ENCODE results near the gene DENND2A.
"Not testable (repeated sequence)": the region's sequence is repeated elsewhere in the genome, so short reads cannot be mapped to it uniquely, and the experiment has no call there.

The DENND2A gene

GRCh38 chr7:140670343-140670935 is 29.8 kb upstream of the DENND2A start:
- H3K4me2 ChIP-seq: peak overlapping the region in 4 of 11 experiments; percentile 14 to 52 (median 30); a peak in 6 of 22 replicates
- H3K9me3 ChIP-seq (replicated peaks in 1 of 11): no peaks in the 10 kb centered on the region
- H3K9ac ChIP-seq: no peak overlapping the region
- H3K27me3 ChIP-seq: no peaks in the 10 kb centered on the region
- TF ChIP-seq Cebpa-rat (IDR thresholded peaks at IDR 0.05): no peak
- H4K20me1 ChIP-seq: no peaks in the 10 kb centered on the region
- H3K36me3 ChIP-seq: no peaks in the 10 kb centered on the region
- H3K4me3 ChIP-seq: no peak overlapping the region
- no peak overlapping the region for H3K27ac ChIP-seq
- peaks cover 26 to 43% (median 36%) of the 10 kb centered on the region in 10 experiments for H3K4me1 ChIP-seq

DNA sequence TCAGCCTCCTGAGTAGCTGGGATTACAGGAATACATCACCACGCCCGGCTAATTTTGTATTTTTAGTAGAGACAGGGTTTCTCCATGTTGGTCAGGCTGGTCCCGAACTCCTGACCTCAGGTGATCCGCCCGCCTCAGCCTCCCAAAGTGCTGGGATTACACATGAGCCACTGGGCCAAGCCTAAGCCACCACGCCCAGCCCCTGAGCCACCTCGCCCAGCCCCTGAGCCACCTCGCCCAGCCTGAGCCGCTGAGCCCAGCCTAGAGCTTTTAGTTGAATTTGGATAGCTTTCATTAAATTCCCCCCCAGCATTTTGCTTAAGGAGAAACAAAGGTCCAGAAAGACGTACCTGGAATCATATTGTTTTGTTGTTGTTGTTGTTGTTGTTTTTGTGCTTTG is 29.2 kb upstream of the DENND2A start:
- not testable (repeated sequence) for H3K36me3 ChIP-seq; H3K9me3 ChIP-seq (replicated peaks in 1 of 11); H3K4me2 ChIP-seq; H3K9ac ChIP-seq; H3K27ac ChIP-seq; H4K20me1 ChIP-seq; H3K27me3 ChIP-seq; H3K4me3 ChIP-seq
- H3K4me1 ChIP-seq: peaks cover 21 to 37% (median 30%) of the 10 kb centered on the region in 10 experiments

- Histone ChIP-seq H3K4me2 (no peak overlapping the region), H3K4me1 (peaks cover 16 to 32% (median 25%) of the 10 kb centered on the region in 10 experiments), H3K9me3 (replicated peaks in 1 of 11) (no peaks in the 10 kb centered on the region), H3K27me3 (no peaks in the 10 kb centered on the region), H3K9ac (no peak overlapping the region), H3K4me3 (no peak overlapping the region), H3K27ac (no peak overlapping the region), H3K36me3 (no peaks in the 10 kb centered on the region), H4K20me1 (no peaks in the 10 kb centered on the region)
- no peak for TF ChIP-seq Cebpa-rat (IDR thresholded peaks at IDR 0.05)
Observed at GRCh38 chr7:140669352-140669751, 28.7 kb upstream of the DENND2A start.

DNA sequence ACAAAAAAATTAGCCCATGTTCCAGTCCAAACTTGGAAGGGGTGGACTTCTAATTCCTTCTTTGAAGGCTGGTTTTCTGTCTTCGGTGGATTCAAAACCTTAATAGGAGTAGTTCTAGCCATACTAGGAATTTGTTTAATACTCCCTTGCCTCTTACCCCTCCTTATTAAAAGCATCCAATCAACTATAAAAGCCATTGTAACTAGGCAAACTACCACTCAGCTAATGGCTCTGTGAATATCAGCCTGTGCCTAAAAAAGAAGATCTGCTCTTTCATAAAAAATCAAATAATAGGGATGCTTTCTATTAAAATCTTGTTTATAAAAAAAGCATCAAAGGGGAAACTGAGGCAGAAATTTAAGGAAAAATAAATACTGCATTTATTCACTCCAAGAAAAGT is 28.0 kb upstream of the DENND2A start:
- Histone ChIP-seq H3K36me3 (no peaks in the 10 kb centered on the region), H4K20me1 (no peaks in the 10 kb centered on the region), H3K9me3 (replicated peaks in 1 of 11) (no peaks in the 10 kb centered on the region), H3K4me3 (no peak overlapping the region), H3K4me2 (no peak overlapping the region), H3K4me1 (peaks cover 8 to 25% (median 18%) of the 10 kb centered on the region in 10 experiments), H3K27ac (no peak overlapping the region), H3K9ac (no peak overlapping the region), H3K27me3 (no peaks in the 10 kb centered on the region)
- TF ChIP-seq Cebpa-rat (IDR thresholded peaks at IDR 0.05): no peak

- TF ChIP-seq Cebpa-rat (IDR thresholded peaks at IDR 0.05): no peak
- Histone ChIP-seq H3K9me3 (replicated peaks in 1 of 11) (no peaks in the 10 kb centered on the region), H3K27me3 (no peaks in the 10 kb centered on the region), H3K36me3 (no peaks in the 10 kb centered on the region), H3K4me3 (no peak overlapping the region), H3K9ac (no peak overlapping the region), H4K20me1 (no peaks in the 10 kb centered on the region), H3K27ac (no peak overlapping the region), H3K4me1 (peaks cover 5 to 19% (median 12%) of the 10 kb centered on the region in 10 experiments; a peak in 16 of 20 replicates), H3K4me2 (no peak overlapping the region; a peak in 1 of 22 replicates)
Observed at GRCh38 chr7:140667476-140667875, 26.9 kb upstream of the DENND2A start.

DNA sequence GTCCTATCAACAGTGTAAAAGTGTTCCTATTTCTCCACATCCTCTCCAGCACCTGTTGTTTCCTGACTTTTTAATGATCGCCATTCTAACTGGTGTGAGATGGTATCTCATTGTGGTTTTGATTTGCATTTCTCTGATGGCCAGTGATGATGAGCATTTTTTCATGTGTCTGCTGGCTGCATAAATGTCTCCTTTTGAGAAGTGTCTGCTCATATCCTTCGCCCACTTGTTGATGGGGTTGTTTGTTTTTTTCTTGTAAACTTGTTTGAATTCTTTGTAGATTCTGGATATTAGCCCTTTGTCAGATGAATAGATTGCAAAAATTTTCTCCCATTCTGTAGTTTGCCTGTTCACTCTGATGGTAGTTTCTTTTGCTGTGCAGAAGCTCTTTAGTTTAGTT is 22.3 kb upstream of the DENND2A start:
- not testable (repeated sequence) for H3K4me1 ChIP-seq; H3K4me3 ChIP-seq; H4K20me1 ChIP-seq; H3K9me3 ChIP-seq (replicated peaks in 1 of 11); H3K9ac ChIP-seq; H3K27me3 ChIP-seq; H3K4me2 ChIP-seq; H3K36me3 ChIP-seq; H3K27ac ChIP-seq

DNA sequence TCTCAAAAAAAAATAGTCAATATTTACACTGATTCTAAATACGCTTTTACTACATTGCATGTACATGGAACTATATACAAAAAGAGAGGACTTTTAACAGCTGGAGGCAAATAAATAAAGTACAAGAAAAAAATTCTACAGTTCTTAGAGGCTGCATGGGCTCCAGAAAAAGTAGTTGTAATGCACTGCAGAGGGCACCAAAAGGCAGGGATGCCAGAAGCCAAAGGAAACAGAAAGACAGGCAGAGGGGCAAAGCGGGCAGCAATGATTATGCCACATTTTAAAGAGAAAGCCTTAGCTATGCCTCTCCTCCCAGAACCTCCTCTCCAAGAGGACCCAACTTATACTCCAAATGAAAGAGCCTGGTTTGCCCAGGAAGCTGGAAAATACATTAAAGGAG is 20.5 kb upstream of the DENND2A start:
- Histone ChIP-seq H3K9me3 (replicated peaks in 1 of 11) (no peaks in the 10 kb centered on the region), H3K27me3 (no peaks in the 10 kb centered on the region), H4K20me1 (no peaks in the 10 kb centered on the region; a peak in 1 of 22 replicates), H3K4me2 (no peak overlapping the region), H3K4me1 (peaks cover 16 to 23% (median 20%) of the 10 kb centered on the region in 10 experiments), H3K9ac (no peak overlapping the region), H3K27ac (no peak overlapping the region), H3K4me3 (no peak overlapping the region), H3K36me3 (no peaks in the 10 kb centered on the region)
- TF ChIP-seq Cebpa-rat (IDR thresholded peaks at IDR 0.05): no peak

GRCh38 chr7:140659856-140660255 is 19.2 kb upstream of the DENND2A start:
- Histone ChIP-seq H3K4me3 (no peak overlapping the region), H3K27ac (no peak overlapping the region), H3K9ac (no peak overlapping the region), H3K36me3 (no peaks in the 10 kb centered on the region), H4K20me1 (no peaks in the 10 kb centered on the region; a peak in 1 of 22 replicates), H3K4me2 (no peak overlapping the region), H3K4me1 (peaks cover 19 to 36% (median 29%) of the 10 kb centered on the region in 10 experiments), H3K9me3 (replicated peaks in 1 of 11) (no peaks in the 10 kb centered on the region), H3K27me3 (no peaks in the 10 kb centered on the region)
- no peak for TF ChIP-seq Cebpa-rat (IDR thresholded peaks at IDR 0.05)

GRCh38 chr7:140657891-140658290 is 17.3 kb upstream of the DENND2A start:
- H3K4me3 ChIP-seq: no peak overlapping the region
- H3K4me2 ChIP-seq: peak overlapping the region in 9 of 11 experiments; percentile 66 to 92 (median 81); a peak in 13 of 22 replicates
- H3K27ac ChIP-seq: peak overlapping the region in 6 of 11 experiments; percentile 76 to 87 (median 80); a peak in 10 of 22 replicates
- H3K9me3 ChIP-seq (replicated peaks in 1 of 11): no peaks in the 10 kb centered on the region
- no peaks in the 10 kb centered on the region for H3K36me3 ChIP-seq
- no peak for TF ChIP-seq Cebpa-rat (IDR thresholded peaks at IDR 0.05)
- peaks cover 19 to 42% (median 30%) of the 10 kb centered on the region in 10 experiments for H3K4me1 ChIP-seq
- no peak overlapping the region for H3K9ac ChIP-seq
- H3K27me3 ChIP-seq: no peaks in the 10 kb centered on the region
- H4K20me1 ChIP-seq: no peaks in the 10 kb centered on the region; a peak in 1 of 22 replicates
